Neural crest cell (in vitro differentiated cells): ENCODE measurements around the gene PAK1. TPM values are rescaled to one million over a fixed set of nuclear protein-coding genes. Genes with fewer than 3 reads are reported as not detected.

Source experiments
- DNase-seq: peaks from one replicate; pipeline ENCODE4 v3.0.0; 2021; ENCODE audit warnings: low read depth, mixed read lengths, low spot score
- H3K27ac Mint-ChIP-seq: one replicate; pipeline ENCODE4 v1.8.0; 2021; ENCODE audit warnings: mild to moderate bottlenecking, mixed read lengths; ENCODE audit not compliant: unreplicated experiment
- H3K27me3 Mint-ChIP-seq: 2 replicates; pipeline ENCODE4 v1.8.0; 2021; ENCODE audit warnings: low read depth, mild to moderate bottlenecking, mixed read lengths
- H3K36me3 Mint-ChIP-seq: 2 replicates; pipeline ENCODE4 v1.8.0; 2021; ENCODE audit warnings: low read depth, mild to moderate bottlenecking, mixed read lengths
- H3K4me1 Mint-ChIP-seq: 2 replicates; pipeline ENCODE4 v1.8.0; 2021; ENCODE audit warnings: mixed read lengths
- H3K4me3 Mint-ChIP-seq: one replicate; pipeline ENCODE4 v1.8.0; 2021; ENCODE audit warnings: mild to moderate bottlenecking, mixed read lengths
- H3K9me3 Mint-ChIP-seq: 2 replicates; pipeline ENCODE4 v1.8.0; 2021; ENCODE audit warnings: mixed read lengths
- total RNA-seq: library from RNA; stranded (reverse); gene quantifications from 2 replicates; pipeline ENCODE4 v1.2.1, GENCODE V29; 2021
- TF ChIP-seq, protein P1 (sequence below): fragments of 200-600 bp; sonication (generic); conservative IDR thresholded peaks from 2 replicates; pipeline ENCODE4 v1.5.0; 2021; ENCODE audit warnings: antibody characterized with exemption, mild to moderate bottlenecking

Gene PAK1
- total RNA-seq, 1 donor from 2014 or later, result 60.5 TPM

DNA sequence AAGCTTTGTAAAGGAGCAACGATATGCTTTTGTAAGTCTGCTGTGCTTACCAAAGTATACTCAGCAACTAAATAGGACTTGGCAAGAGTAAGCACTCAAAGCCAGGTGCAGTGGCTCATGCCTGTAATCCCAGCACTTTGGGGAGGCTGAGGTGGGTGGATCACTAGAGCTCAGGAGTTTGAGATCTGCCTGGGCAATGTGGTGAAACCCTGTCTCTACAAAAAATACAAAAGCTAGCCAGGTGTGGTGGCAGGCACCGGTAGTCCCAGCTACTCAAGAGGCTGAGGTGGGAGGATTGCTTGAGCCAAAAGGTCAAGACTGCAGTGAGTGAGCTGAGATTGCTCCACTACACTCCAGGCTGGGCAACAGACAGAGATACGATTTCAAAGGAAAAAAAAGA lies 67.5 kb downstream of the PAK1 start:
- no peak for DNase-seq
- Mint-ChIP-seq H3K4me3 (no peak overlapping the region), H3K4me1 (peaks cover 16% of the 10 kb centered on the region)

DNA sequence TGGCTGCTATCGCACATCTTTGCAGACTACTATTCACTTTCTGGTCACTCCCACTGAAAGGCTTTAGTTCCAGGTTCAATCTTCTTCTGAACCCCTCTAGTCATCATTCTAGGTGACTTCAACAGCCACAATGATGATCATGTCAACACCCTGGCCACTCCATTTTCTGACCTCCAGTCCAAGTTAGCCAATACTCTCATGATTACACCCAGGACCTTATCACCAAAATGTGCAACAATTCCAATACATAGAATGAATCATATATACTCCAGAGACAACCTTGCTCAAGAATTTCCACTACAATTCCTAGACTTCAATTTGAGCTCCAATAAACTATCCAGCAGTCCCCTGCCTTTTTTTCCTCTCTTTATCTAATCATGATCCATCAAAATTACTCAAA lies 70.7 kb downstream of the PAK1 start:
- TF ChIP-seq, protein P1, sequence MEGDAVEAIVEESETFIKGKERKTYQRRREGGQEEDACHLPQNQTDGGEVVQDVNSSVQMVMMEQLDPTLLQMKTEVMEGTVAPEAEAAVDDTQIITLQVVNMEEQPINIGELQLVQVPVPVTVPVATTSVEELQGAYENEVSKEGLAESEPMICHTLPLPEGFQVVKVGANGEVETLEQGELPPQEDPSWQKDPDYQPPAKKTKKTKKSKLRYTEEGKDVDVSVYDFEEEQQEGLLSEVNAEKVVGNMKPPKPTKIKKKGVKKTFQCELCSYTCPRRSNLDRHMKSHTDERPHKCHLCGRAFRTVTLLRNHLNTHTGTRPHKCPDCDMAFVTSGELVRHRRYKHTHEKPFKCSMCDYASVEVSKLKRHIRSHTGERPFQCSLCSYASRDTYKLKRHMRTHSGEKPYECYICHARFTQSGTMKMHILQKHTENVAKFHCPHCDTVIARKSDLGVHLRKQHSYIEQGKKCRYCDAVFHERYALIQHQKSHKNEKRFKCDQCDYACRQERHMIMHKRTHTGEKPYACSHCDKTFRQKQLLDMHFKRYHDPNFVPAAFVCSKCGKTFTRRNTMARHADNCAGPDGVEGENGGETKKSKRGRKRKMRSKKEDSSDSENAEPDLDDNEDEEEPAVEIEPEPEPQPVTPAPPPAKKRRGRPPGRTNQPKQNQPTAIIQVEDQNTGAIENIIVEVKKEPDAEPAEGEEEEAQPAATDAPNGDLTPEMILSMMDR, result no peak
- no peak for DNase-seq
- Mint-ChIP-seq H3K4me3 (no peak overlapping the region), H3K36me3 (no peaks in the 10 kb centered on the region), H3K27ac (peak overlapping the region; percentile 23), H3K4me1 (no peaks in the 10 kb centered on the region), H3K27me3 (no peaks in the 10 kb centered on the region), H3K9me3 (peaks cover 4% of the 10 kb centered on the region)

More for the DNA sequence above, 67.5 kb downstream of the PAK1 start:
- Mint-ChIP-seq H3K27ac (no peak overlapping the region), H3K36me3 (no peaks in the 10 kb centered on the region), H3K27me3 (no peaks in the 10 kb centered on the region), H3K9me3 (peaks cover 4% of the 10 kb centered on the region)
- TF ChIP-seq, protein P1, result no peak

DNA sequence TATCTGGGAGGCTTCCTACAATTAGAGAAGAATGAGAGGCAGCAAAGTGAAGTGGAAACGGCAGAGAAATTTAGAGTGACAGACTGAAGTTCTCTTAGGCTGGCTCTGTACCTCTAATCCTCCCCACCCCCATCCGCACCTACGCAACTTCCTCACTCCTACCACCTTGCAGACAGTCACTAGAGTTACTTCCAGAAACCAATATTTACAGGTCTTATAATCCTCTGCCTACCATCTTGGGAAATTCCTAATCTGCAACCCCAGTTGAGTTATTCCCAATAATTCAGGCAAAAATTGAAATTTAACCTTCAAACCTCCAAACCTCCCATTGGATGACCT lies 71.7 kb downstream of the PAK1 start:
- peaks cover 4% of the 10 kb centered on the region for H3K9me3 Mint-ChIP-seq
- no peak overlapping the region for H3K4me3 Mint-ChIP-seq
- no peaks in the 10 kb centered on the region for H3K36me3 Mint-ChIP-seq
- H3K4me1 Mint-ChIP-seq, result no peaks in the 10 kb centered on the region
- no peak for DNase-seq
- TF ChIP-seq, protein P1, result no peak
- H3K27ac Mint-ChIP-seq, result no peak overlapping the region
- no peaks in the 10 kb centered on the region for H3K27me3 Mint-ChIP-seq

DNA sequence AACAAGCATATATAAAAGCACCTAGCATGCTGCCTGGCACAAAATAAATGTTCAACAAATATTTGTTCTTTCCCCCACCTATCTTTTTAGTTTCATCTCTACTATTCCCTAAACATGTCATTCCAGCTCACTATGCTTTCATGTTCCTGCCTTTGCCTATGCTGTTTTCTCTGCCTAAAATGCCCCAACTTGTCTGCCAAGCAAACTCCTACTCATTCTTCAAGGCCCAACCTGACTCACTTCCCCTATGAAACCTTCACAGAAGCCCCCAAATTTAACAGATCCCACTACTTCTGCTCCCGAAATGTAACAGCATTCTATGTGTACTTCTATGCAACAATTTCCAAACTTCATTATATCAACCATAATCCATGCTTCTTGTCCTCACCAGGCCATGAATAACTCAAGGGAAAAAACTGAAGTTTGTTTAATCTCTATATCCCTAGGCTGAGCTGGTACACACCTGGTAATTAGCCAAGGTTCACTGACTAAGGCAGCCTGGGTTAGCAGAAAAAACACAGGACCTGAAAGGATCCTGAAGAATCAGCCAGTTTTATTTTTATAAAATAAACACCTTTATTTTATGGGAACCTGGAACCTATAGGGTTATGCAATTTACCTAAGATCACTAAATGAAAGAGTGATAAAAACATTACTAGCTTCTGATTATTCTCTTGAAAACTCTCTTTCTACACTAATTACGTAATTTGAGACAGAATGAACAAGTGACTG lies 72.2 kb downstream of the PAK1 start:
- TF ChIP-seq, protein P1, result no peak
- H3K27ac Mint-ChIP-seq, result no peak overlapping the region
- H3K4me1 Mint-ChIP-seq, result no peaks in the 10 kb centered on the region
- DNase-seq, result no peak
- no peaks in the 10 kb centered on the region for H3K36me3 Mint-ChIP-seq
- no peaks in the 10 kb centered on the region for H3K27me3 Mint-ChIP-seq
- no peak overlapping the region for H3K4me3 Mint-ChIP-seq
- H3K9me3 Mint-ChIP-seq, result peaks cover 4% of the 10 kb centered on the region

DNA sequence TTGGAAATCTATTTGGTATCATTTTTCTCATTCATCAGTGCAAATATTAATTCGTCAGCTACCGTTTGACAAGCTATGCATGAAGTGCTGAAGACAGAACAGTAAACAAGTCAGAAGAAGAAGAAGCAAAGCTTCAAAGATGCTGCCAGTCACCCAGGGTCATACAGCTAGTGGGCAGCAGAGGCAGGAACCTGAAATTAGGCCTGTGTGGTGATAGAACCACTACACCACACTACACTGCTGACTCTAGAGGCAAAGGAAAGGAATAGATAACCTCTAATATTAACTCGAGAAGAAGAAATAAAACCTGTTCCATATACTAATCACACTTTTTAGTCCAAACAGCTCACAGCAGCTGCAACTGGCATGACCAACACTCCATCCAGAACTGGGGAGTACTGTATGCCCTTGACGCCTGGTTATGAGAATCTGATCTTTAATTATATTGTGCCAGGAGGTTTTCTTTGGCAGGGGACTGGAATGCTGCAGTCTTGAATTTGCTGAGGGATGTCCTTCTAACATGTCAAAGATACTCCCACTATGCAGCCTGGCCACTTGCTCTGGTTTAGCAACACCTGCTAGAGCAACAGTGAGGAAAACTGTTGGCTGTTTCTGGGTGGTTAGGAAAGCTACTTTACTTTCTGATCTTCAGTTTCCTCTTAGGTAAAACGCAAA lies 73.0 kb downstream of the PAK1 start:
- no peak overlapping the region for H3K27ac Mint-ChIP-seq
- no peaks in the 10 kb centered on the region for H3K36me3 Mint-ChIP-seq
- H3K4me1 Mint-ChIP-seq, result no peaks in the 10 kb centered on the region
- DNase-seq, result no peak
- peaks cover 4% of the 10 kb centered on the region for H3K9me3 Mint-ChIP-seq
- H3K27me3 Mint-ChIP-seq, result no peaks in the 10 kb centered on the region
- TF ChIP-seq, protein P1, result no peak
- H3K4me3 Mint-ChIP-seq, result no peak overlapping the region
